NCI-H146 treated with DMSO at 0.1 percent for 48 hours (cell line): ENCODE results near the gene ZNF362.
"Not testable (repeated sequence)": the region's sequence is repeated elsewhere in the genome, so short reads cannot be mapped to it uniquely, and the experiment has no call there.

Source experiments
- DNase-seq: peaks from one replicate; lab custom pipeline; 2025; ENCODE audit not compliant: unreplicated experiment; lab: John Stamatoyannopoulos, UW

The ZNF362 gene, protein sequence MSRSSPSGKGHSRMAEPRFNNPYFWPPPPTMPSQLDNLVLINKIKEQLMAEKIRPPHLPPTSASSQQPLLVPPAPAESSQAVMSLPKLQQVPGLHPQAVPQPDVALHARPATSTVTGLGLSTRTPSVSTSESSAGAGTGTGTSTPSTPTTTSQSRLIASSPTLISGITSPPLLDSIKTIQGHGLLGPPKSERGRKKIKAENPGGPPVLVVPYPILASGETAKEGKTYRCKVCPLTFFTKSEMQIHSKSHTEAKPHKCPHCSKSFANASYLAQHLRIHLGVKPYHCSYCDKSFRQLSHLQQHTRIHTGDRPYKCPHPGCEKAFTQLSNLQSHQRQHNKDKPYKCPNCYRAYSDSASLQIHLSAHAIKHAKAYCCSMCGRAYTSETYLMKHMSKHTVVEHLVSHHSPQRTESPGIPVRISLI

GRCh38 chr1:33256471-33257206 lies at the start of gene ZNF362:
Gene ZNF362 (plus strand): TSS chr1:33256492. CDS start chr1:33270575, 14,083 bp downstream.
- DNase-seq, result peak; percentile 5

DNA sequence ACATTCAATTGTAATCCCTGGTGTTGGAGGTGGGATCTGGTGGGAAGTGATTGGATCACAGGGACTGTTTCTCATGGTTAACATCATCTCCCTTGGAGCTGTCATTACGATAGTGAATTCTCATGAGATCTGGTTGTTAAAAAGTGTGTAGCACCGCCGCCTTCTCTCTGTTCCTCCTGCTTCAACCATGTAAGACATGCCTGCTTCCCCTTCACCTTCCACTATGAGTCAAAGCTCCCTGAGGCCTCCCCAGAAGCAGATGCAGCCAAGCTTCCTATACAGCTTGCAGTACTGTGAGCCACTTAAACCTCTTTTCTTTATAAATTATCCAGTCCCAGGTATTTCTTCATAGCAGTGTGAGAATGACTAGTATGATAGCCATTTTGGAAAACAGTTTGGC lies 44.3 kb upstream of the ZNF362 start:
- DNase-seq, result no peak

DNA sequence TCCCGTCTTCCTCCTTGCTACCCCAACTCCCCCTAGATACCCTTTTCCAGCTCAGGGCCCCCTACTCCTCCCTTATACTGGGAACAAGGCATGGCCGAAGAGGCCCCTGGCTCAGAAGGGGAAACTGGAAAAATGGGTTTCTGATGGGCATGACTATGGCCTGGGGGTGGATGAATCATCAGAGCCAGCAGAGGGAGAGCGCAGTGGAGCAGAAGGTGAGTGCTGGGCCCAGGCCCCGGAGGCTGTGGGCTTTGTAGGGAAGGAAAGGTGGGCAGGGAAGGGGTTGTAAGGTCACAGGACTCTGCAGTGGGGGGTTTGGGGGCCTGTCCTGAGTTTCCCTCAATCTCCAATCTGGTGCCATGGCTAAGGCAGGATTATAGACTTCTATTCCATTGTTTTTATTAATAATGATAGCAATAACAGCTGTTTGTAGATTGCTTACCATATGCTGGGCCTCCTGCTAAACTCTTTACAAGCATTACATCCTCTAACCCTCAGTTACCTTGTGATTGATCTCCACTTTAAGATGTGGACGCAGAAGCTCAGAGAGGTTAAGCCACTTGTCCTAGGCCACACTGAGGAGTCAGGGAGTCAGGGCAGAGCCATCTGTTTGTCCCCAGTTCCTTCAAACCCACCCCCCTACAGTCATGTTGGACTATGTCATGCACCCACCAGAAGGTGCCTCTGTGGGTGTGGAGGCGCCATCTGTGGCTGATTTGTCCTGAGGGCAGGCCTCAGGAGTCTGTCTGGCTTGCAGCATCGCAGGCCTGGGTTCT lies 36.2 kb upstream of the ZNF362 start:
- DNase-seq, result no peak

DNA sequence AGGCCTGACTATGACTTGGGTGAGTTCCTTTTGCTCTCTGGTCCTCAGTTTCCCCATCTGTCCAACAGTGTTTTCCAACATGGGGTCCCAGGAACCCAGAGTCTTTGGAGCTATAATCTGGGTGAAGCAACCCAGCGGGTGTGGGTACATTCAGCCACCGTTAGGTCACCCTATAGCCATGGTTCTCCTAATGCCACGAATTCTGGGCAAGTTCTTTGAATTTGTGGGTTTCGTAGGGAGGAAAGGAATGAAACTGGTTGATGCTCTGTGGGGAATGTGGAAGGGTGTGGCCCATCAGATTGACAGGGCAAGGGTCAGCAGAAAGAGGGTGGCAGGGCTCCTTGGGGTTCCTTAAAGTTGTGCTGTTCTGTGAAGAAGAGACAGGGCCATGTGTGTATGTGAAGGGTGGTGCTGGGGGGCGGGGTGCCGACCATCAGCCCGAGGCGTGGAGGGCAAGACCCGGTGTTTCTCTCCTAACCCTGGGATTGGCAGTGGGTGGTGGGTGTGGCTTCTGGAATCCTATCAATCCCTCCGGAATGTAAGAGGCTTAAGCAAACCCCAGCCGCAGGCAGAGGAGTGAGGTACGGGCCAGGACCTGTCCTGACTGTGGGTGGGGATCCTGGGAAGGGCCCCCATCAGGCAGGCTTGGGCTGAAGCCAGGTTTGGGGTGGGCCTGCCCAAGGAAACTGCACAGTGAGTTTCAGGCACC lies 35.5 kb upstream of the ZNF362 start:
- DNase-seq, result no peak

DNA sequence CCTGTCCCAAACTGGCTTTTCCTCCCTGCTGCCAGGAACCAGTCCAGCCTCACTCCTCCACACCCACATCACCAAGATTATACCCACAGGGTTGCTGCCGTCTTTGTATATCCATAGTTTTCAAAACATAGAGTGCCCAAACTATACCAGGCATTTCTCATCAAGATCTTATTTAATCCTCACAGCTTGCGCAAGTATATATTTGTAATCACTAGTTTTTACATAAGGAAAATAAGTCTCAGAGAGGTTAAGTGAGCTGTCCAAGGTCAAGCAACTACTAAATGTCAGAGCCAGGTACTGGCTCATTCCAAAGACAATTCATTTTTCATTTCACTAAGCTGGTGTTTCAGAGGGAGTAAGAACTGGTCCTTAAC lies 34.9 kb upstream of the ZNF362 start:
- no peak for DNase-seq

DNA sequence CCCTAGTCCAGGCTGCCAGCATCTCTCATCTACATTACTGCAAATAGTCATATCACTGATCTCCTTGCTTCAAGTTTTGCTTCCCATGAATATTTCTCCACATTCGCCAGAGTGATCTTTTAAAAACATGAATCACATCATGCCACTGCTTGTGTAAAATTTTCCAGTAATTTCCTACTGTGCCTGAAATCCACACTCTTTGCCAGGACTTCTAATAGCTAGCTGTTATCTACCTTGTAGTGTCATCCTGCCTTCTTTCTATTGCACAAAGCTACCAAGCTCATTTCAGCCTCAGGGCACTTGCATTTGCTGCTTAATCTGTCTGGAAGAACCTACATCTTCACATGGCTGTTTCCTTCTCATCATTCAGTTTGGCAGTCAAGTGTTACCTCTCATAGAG lies 33.9 kb upstream of the ZNF362 start:
- no peak for DNase-seq

GRCh38 chr1:33224166-33224707 lies 32.1 kb upstream of the ZNF362 start:
- no peak for DNase-seq

DNA sequence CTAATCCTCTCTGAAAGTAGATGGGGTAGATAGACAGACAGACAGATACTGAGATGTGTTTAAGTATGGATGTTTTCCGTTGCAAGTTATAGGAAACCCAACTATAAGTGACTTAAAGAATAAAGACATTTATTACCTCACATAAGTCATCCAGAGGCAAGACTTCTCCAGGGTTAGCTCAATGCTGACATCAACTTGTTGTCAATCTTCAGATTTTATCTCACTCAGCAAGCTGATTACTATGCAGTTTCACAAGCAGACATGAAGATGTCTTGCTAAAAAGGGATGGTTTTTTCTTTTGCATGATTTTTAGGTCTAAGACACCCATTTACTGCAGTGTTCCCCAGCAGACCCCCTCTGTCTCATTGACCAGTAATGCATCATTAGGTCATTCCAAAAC lies 30.7 kb upstream of the ZNF362 start:
- DNase-seq, result no peak

GRCh38 chr1:33228935-33229487 lies 27.3 kb upstream of the ZNF362 start:
- DNase-seq, result no peak

DNA sequence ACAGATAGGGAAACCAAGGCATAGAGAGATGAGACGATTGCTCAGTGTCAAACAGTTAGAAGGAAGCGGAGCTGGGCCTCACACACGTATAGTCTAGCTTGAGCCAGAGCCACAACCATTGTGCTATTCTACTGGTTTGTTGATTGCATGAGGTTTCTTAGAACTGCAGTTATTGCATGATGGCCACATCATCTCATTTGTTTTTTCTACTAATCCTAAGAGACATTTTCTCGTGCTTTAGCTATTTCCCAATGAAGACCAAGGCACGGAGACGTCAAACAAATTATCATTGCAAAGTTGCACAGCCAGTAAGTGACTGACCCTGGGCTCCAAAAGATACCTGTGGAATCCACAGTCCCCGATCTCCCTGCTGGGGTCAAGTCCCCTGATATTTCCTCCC lies 25.1 kb upstream of the ZNF362 start:
- no peak for DNase-seq

DNA sequence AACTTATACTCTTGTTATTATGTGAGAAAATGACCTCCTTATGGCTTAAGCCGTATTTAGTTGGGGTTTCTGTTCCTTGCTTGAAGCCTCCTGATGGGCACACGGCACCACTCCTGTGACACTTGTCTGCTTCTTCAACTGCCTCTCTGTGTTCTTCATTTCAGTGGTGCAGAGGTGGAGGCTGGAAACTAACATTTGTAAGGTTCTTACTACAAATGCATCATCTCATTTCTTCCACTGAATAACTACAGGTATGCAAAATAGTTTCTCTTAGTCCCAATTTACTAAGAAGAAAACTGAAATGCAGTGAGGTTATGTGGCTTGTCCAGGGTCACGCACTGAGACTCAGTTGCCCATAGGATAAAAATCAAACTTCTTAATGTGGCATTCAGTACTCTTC lies 23.6 kb upstream of the ZNF362 start:
- DNase-seq, result no peak

GRCh38 chr1:33234131-33234530 lies 22.2 kb upstream of the ZNF362 start:
- no peak for DNase-seq

- DNase-seq, result no peak
Observed at GRCh38 chr1:33234588-33234990, 21.7 kb upstream of the ZNF362 start.

- DNase-seq, result no peak
Observed at GRCh38 chr1:33235521-33235920, 20.8 kb upstream of the ZNF362 start.

DNA sequence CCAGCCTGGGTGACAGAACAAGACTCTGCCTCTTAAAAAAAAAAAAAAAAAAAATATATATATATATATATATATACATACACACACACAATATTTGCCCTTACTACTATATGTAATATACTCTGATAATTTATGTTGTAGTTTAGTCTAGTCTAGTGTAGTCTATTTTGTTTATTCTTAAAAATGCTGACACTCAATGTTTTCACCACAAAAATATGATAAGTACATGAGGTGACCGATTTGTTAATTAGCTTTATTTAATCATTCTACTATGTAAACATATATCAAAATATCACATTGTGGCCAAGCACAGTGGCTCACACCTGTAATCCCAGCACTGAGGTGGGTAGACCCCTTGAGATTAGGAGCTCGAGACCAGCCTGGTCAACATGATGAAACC lies 19.8 kb upstream of the ZNF362 start:
- no peak for DNase-seq

DNA sequence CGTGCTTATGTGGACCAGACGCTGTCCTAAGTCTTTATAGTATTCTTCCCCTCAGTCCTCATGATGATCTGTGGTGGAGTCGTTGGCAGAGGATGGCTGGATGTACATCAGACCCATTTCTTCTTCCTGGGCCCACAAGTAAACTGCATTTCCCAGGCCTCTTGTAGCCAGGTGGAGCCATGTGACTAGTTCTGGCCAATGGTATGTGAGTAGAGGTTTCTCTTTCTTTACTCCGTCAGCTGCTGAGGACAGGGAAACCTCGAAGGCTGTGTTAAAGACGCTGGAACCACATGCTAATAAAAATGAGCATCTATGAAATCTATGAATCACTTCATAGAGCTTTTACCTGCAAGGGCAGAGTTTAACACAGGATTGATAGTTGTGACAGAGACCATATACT lies 18.7 kb upstream of the ZNF362 start:
- no peak for DNase-seq

- DNase-seq, result not testable (repeated sequence)
Observed at GRCh38 chr1:33238194-33238724, 18.0 kb upstream of the ZNF362 start.

- DNase-seq, result not testable (repeated sequence)
Observed at GRCh38 chr1:33239410-33239809, 16.9 kb upstream of the ZNF362 start.

- DNase-seq, result no peak
Observed at GRCh38 chr1:33241866-33242265, 14.4 kb upstream of the ZNF362 start.

DNA sequence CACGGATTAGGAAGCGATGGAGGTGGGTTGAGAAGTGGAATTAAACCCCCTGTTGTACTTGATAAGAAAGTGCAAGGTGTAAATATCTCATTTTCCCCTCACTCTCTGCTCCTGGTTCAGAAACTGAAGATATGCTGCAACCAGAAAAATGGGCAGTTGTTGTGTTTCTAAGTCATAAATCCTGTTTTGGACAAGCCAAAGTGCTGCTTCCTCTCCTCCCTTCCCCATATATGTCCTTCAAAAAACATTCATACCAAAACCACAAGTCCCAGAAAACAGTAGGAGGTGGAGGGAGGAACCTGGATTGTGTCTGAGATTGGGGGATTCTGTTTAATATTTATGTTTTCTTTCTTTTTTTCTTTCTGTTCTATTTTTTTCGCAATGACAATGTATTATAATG lies 13.6 kb upstream of the ZNF362 start:
- DNase-seq, result no peak
